HepG2 (cell line): ENCODE data around the gene ST3GAL5. TPM values are rescaled to one million over a fixed set of nuclear protein-coding genes. Genes with fewer than 3 reads are reported as not detected.

Experiments
- BRD4 ChIP-seq: sonication (generic); formaldehyde crosslinking; IDR thresholded peaks from 2 replicates; pipeline ENCODE4 v1.4.0; 2020; ENCODE audit warnings: missing genetic modification reagents
- KDM1A ChIP-seq: IDR thresholded peaks from 2 replicates; pipeline ENCODE4 v1.6.1; 2016; ENCODE audit warnings: missing compliant biosample characterization
- NCOA5 ChIP-seq: sonication (generic); formaldehyde crosslinking; IDR thresholded peaks from 2 replicates; pipeline ENCODE4 v1.4.0; 2020; ENCODE audit warnings: missing genetic modification reagents
- PAX8 ChIP-seq: sonication (generic); formaldehyde crosslinking; IDR thresholded peaks from 2 replicates; pipeline ENCODE4 v1.8.0; 2022; ENCODE audit warnings: mild to moderate bottlenecking, missing genetic modification reagents, borderline replicate concordance
- YEATS2 ChIP-seq: sonication (generic); formaldehyde crosslinking; IDR thresholded peaks from 2 replicates; pipeline ENCODE4 v1.4.0; 2020; ENCODE audit warnings: missing genetic modification reagents, borderline replicate concordance
- ZFP36 ChIP-seq: fragments of 150-350 bp; IDR thresholded peaks from 2 replicates; pipeline ENCODE4 v1.6.1; 2018; ENCODE audit warnings: borderline replicate concordance, low read length, low read depth; ENCODE audit not compliant: partially characterized antibody
- ZMYM3 ChIP-seq: sonication (generic); formaldehyde crosslinking; IDR thresholded peaks from 2 replicates; pipeline ENCODE4 v1.5.1; 2020; ENCODE audit warnings: mild to moderate bottlenecking, missing genetic modification reagents
- ZNF256 ChIP-seq: sonication (generic); formaldehyde crosslinking; conservative IDR thresholded peaks from 2 replicates; pipeline ENCODE4 v1.4.0; 2020; ENCODE audit warnings: missing genetic modification reagents
- ZNF564 ChIP-seq: sonication (generic); formaldehyde crosslinking; IDR thresholded peaks from 2 replicates; pipeline ENCODE4 v1.8.1; 2023; ENCODE audit warnings: mild to moderate bottlenecking, missing genetic modification reagents
- ZNF598 ChIP-seq: sonication (generic); formaldehyde crosslinking; IDR thresholded peaks from 2 replicates; pipeline ENCODE4 v1.5.1; 2020; ENCODE audit warnings: mild to moderate bottlenecking, missing genetic modification reagents, borderline replicate concordance
- polyA plus RNA-seq, 8 experiments: library from polyadenylated mRNA; depleted of rRNA in 3 of 8; stranded (reverse) in 7 of 8; unstranded in 1 of 8; fragments of >200 nt; fragmentation: Illumina TruSeq in 4 of 8; extraction: Trizol in 4 of 8; gene quantifications; 2 replicates each; pipeline versions ENCODE4 v1.2.1 to v1.2.3, GENCODE V29; 2011 to 2016; ENCODE audit warnings: low read depth in 4 of 8, missing spikeins in 1 of 8, mixed read lengths in 1 of 8; ENCODE audit not compliant: insufficient read depth in 1 of 8
- total RNA-seq, 5 experiments: library from RNA; depleted of rRNA; stranded (reverse); fragments of >200 nt; fragmentation: Illumina TruSeq; extraction: Trizol; gene quantifications; 2 replicates each; pipeline ENCODE4 v1.2.3, GENCODE V29; 2016; ENCODE audit warnings: low read depth in 1 of 5
- TF ChIP-seq, protein P1 (sequence below): sonication (generic); formaldehyde crosslinking; IDR thresholded peaks from 2 replicates; pipeline ENCODE4 v1.4.0; 2020; ENCODE audit warnings: missing genetic modification reagents, mild to moderate bottlenecking, borderline replicate concordance
- TF ChIP-seq, protein P2 (sequence below): sonication (generic); formaldehyde crosslinking; IDR thresholded peaks from 2 replicates; pipeline ENCODE4 v1.4.0; 2020; ENCODE audit warnings: missing genetic modification reagents
- TF ChIP-seq, protein P3 (sequence below): sonication (generic); formaldehyde crosslinking; IDR thresholded peaks from 2 replicates; pipeline ENCODE4 v1.9.0; 2021; ENCODE audit warnings: missing genetic modification reagents, borderline replicate concordance
- TF ChIP-seq, protein P4 (sequence below): sonication (generic); formaldehyde crosslinking; IDR thresholded peaks from 2 replicates; pipeline ENCODE4 v1.4.0; 2020; ENCODE audit warnings: mild to moderate bottlenecking, missing genetic modification reagents
- TF ChIP-seq, protein P5 (sequence below): sonication (generic); formaldehyde crosslinking; IDR thresholded peaks from 2 replicates; pipeline ENCODE4 v1.4.0; 2020; ENCODE audit warnings: mild to moderate bottlenecking, missing genetic modification reagents
- TF ChIP-seq, protein P6 (sequence below): sonication (generic); IDR thresholded peaks from 2 replicates; pipeline ENCODE4 v1.6.1; 2016; ENCODE audit warnings: low read depth, borderline replicate concordance

ST3GAL5 gene
- total and polyA plus RNA-seq, 2 of the 13 experiments (the other 11 are each of a cell fraction or from before 2014, with no cell fraction given) = 1.3 to 2.0 TPM

DNA sequence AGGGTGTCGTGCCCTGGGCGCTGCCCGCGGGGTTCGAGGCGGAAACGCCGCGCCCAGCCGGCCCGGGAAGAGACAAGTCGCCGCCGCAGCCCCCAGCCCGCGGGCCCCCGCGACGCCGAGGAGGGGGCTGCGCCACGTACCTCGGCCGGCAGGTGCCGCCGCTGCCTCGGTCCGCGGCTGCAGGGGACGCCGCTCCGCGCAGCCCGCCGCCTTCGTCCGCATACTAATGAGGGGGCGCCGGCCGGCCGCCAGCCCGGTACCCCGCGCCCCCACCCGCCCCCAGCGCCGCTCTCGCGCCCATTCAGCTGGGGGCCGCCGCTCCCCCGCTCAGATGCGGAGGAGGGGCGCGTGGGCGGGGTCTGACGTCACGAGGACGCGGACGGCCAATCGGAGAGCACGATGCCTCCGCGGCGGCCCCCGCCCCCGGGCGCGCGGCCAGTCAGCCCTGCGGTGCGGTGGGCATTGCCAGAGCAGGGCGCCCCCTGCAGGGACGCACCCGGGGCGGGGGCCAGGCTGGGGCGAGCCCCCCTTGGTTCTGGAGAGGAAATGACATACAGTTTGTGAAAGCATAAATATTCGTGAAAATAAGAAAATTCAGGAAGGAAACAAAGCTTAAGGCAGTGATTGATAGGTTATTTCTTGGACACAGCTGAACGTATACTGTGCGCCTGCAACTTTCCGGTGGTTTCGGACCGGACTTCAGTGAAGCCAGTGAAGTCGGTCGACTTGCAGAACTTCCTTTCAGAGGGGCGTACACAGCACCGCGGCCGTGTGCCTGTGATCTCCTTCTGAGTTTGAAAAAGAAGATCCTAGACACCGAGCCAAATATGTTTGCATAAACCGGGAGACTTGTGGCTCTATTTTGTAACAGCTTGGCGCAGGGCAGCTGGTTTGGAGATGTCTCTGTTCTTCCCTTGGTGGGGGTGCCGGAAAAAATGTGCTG lies at the start of gene ST3GAL5 (continued):
- peak; percentile 52; the same call in 1 of the 2 replicates for TF ChIP-seq KDM1A
- TF ChIP-seq, protein P1, sequence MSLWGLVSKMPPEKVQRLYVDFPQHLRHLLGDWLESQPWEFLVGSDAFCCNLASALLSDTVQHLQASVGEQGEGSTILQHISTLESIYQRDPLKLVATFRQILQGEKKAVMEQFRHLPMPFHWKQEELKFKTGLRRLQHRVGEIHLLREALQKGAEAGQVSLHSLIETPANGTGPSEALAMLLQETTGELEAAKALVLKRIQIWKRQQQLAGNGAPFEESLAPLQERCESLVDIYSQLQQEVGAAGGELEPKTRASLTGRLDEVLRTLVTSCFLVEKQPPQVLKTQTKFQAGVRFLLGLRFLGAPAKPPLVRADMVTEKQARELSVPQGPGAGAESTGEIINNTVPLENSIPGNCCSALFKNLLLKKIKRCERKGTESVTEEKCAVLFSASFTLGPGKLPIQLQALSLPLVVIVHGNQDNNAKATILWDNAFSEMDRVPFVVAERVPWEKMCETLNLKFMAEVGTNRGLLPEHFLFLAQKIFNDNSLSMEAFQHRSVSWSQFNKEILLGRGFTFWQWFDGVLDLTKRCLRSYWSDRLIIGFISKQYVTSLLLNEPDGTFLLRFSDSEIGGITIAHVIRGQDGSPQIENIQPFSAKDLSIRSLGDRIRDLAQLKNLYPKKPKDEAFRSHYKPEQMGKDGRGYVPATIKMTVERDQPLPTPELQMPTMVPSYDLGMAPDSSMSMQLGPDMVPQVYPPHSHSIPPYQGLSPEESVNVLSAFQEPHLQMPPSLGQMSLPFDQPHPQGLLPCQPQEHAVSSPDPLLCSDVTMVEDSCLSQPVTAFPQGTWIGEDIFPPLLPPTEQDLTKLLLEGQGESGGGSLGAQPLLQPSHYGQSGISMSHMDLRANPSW = no peak
- 0 out of 2 replicates have a peak, but pooled peaks have one; percentile 13 for TF ChIP-seq NCOA5 (CRISPR knock-in tag)
- TF ChIP-seq, protein P2, sequence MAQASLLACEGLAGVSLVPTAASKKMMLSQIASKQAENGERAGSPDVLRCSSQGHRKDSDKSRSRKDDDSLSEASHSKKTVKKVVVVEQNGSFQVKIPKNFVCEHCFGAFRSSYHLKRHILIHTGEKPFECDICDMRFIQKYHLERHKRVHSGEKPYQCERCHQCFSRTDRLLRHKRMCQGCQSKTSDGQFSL (CRISPR knock-in tag) = 0 out of 2 replicates have a peak, but pooled peaks have one; percentile 31
- TF ChIP-seq, protein P3, sequence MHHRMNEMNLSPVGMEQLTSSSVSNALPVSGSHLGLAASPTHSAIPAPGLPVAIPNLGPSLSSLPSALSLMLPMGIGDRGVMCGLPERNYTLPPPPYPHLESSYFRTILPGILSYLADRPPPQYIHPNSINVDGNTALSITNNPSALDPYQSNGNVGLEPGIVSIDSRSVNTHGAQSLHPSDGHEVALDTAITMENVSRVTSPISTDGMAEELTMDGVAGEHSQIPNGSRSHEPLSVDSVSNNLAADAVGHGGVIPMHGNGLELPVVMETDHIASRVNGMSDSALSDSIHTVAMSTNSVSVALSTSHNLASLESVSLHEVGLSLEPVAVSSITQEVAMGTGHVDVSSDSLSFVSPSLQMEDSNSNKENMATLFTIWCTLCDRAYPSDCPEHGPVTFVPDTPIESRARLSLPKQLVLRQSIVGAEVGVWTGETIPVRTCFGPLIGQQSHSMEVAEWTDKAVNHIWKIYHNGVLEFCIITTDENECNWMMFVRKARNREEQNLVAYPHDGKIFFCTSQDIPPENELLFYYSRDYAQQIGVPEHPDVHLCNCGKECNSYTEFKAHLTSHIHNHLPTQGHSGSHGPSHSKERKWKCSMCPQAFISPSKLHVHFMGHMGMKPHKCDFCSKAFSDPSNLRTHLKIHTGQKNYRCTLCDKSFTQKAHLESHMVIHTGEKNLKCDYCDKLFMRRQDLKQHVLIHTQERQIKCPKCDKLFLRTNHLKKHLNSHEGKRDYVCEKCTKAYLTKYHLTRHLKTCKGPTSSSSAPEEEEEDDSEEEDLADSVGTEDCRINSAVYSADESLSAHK = no peak
- 0 out of 2 replicates have a peak, but pooled peaks have one; percentile 29 for TF ChIP-seq PAX8 (CRISPR knock-in tag)
- peak; percentile 53; the same call in 1 of the 2 replicates for TF ChIP-seq YEATS2
- TF ChIP-seq ZFP36 = no peak
- 0 out of 2 replicates have a peak, but pooled peaks have one; percentile 46 for TF ChIP-seq ZNF256
- TF ChIP-seq BRD4 = no peak; the same call in 1 of the 2 replicates
- no peak for TF ChIP-seq ZNF564 (CRISPR knock-in tag)
- TF ChIP-seq, protein P4, sequence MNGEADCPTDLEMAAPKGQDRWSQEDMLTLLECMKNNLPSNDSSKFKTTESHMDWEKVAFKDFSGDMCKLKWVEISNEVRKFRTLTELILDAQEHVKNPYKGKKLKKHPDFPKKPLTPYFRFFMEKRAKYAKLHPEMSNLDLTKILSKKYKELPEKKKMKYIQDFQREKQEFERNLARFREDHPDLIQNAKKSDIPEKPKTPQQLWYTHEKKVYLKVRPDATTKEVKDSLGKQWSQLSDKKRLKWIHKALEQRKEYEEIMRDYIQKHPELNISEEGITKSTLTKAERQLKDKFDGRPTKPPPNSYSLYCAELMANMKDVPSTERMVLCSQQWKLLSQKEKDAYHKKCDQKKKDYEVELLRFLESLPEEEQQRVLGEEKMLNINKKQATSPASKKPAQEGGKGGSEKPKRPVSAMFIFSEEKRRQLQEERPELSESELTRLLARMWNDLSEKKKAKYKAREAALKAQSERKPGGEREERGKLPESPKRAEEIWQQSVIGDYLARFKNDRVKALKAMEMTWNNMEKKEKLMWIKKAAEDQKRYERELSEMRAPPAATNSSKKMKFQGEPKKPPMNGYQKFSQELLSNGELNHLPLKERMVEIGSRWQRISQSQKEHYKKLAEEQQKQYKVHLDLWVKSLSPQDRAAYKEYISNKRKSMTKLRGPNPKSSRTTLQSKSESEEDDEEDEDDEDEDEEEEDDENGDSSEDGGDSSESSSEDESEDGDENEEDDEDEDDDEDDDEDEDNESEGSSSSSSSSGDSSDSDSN (CRISPR knock-in tag) = peak; percentile 58; the same call in 1 of the 2 replicates
- TF ChIP-seq ZMYM3 = no peak; the same call in 1 of the 2 replicates
- TF ChIP-seq, protein P5, sequence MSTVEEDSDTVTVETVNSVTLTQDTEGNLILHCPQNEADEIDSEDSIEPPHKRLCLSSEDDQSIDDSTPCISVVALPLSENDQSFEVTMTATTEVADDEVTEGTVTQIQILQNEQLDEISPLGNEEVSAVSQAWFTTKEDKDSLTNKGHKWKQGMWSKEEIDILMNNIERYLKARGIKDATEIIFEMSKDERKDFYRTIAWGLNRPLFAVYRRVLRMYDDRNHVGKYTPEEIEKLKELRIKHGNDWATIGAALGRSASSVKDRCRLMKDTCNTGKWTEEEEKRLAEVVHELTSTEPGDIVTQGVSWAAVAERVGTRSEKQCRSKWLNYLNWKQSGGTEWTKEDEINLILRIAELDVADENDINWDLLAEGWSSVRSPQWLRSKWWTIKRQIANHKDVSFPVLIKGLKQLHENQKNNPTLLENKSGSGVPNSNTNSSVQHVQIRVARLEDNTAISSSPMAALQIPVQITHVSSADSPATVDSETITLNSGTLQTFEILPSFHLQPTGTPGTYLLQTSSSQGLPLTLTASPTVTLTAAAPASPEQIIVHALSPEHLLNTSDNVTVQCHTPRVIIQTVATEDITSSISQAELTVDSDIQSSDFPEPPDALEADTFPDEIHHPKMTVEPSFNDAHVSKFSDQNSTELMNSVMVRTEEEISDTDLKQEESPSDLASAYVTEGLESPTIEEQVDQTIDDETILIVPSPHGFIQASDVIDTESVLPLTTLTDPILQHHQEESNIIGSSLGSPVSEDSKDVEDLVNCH = no peak
- TF ChIP-seq ZNF598 (CRISPR knock-in tag) = no peak
- TF ChIP-seq, protein P6, sequence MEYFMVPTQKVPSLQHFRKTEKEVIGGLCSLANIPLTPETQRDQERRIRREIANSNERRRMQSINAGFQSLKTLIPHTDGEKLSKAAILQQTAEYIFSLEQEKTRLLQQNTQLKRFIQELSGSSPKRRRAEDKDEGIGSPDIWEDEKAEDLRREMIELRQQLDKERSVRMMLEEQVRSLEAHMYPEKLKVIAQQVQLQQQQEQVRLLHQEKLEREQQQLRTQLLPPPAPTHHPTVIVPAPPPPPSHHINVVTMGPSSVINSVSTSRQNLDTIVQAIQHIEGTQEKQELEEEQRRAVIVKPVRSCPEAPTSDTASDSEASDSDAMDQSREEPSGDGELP = no peak; the same call in 1 of the 2 replicates
